BLaER1 (cell line): ENCODE measurements around the gene MRPS6.

Experiments
- H3K27ac ChIP-seq: shearing (Covaris generic); formaldehyde crosslinking; 2 replicates; pipeline ENCODE4 v1.8.1; 2022
- H3K27me3 ChIP-seq: shearing (Covaris generic); formaldehyde crosslinking; 2 replicates; pipeline ENCODE4 v1.8.1; 2022
- H3K36me3 ChIP-seq: shearing (Covaris generic); formaldehyde crosslinking; 2 replicates; pipeline ENCODE4 v1.8.1; 2022
- H3K4me1 ChIP-seq: shearing (Covaris generic); formaldehyde crosslinking; 2 replicates; pipeline ENCODE4 v1.8.1; 2022
- H3K4me2 ChIP-seq: shearing (Covaris generic); formaldehyde crosslinking; 2 replicates; pipeline ENCODE4 v1.8.1; 2022
- H3K4me3 ChIP-seq: shearing (Covaris generic); formaldehyde crosslinking; 2 replicates; pipeline ENCODE4 v1.8.1; 2022
- H3K9ac ChIP-seq: shearing (Covaris generic); formaldehyde crosslinking; 2 replicates; pipeline ENCODE4 v1.8.1; 2022
- H3K9me3 ChIP-seq: shearing (Covaris generic); formaldehyde crosslinking; 2 replicates; pipeline ENCODE4 v1.8.1; 2022
- H4K20me1 ChIP-seq: shearing (Covaris generic); formaldehyde crosslinking; 2 replicates; pipeline ENCODE4 v1.8.1; 2022
- Cebpa-rat ChIP-seq: shearing (Covaris generic); IDR thresholded peaks from 2 replicates; pipeline ENCODE4 v1.8.1; 2022

MRPS6 gene

DNA sequence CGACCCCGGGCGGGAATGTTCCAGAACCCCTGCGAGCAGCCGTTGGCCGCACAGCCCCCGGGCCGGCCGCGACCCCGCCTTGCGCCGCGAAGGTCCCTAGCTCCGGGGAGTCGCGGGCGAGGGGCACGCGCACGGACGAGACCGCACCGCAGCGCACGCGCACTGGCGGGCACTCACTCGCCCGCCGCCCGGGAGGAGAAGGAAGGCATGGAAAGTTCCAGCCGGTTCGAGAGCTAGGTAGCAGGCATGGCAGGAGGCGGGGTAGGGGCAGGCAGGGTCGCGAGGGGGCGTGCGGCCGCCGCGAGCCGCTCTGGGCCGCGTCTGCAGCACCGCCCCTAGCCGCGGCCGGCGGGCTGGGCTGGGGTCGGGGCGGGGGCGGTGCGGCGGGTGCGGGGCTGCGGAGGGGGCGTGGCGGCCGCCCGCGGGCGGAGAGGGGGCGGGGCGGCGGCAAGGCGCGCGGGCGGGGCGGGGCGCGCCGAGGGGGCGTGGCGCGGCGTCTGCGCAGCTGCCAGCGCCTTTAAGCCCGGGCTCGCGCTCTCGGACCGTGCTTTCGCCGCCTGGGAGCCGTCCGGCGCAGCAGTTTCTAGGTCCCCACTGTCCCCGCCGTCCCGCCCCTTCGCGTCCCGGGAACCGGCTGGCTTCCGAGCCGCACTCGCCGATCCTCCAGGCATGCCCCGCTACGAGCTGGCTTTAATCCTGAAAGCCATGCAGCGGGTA is at the start of gene MRPS6, which contains the start of gene SLC5A3:
MRPS6 (plus strand) TSS at position 547 of the 717 bp plus-strand sequence; CDS start at position 670, 123 bp downstream.
SLC5A3 (plus strand) TSS at position 547 of the 717 bp plus-strand sequence. CDS start 21,621 bp downstream, outside the sequence.
- Histone ChIP-seq H3K9me3 (no peaks in the 10 kb centered on the region), H3K27ac (peak within 1 kb of the TSS; percentile 86), H3K4me2 (peak within 1 kb of the TSS; percentile 97), H3K27me3 (no peaks in the 10 kb centered on the region), H4K20me1 (peaks cover 47% of the 10 kb centered on the region), H3K4me1 (peaks cover 45% of the 10 kb centered on the region), H3K36me3 (peaks cover 8% of the 10 kb centered on the region; the same call in 1 of the 2 replicates), H3K9ac (peak within 1 kb of the TSS; percentile 84), H3K4me3 (peak within 1 kb of the TSS; percentile 93)
- TF ChIP-seq Cebpa-rat, result no peak

- Histone ChIP-seq H3K4me2 (peak overlapping the region; percentile 57; the same call in 1 of the 2 replicates), H3K4me3 (no peak overlapping the region), H3K9ac (no peak overlapping the region), H3K27ac (peak overlapping the region; percentile 75; the same call in 1 of the 2 replicates), H4K20me1 (no peaks in the 10 kb centered on the region), H3K9me3 (peaks cover 12% of the 10 kb centered on the region), H3K27me3 (no peaks in the 10 kb centered on the region), H3K4me1 (peaks cover 56% of the 10 kb centered on the region), H3K36me3 (no peaks in the 10 kb centered on the region)
- TF ChIP-seq Cebpa-rat, result no peak
These were observed 49.5 kb upstream of the MRPS6 start for GRCh38 chr21:34023691-34024373.

GRCh38 chr21:34024374-34024693 is 49.0 kb upstream of the MRPS6 start:
- H3K36me3 ChIP-seq, result no peaks in the 10 kb centered on the region
- no peak overlapping the region for H3K4me2 ChIP-seq
- H3K9me3 ChIP-seq, result peaks cover 12% of the 10 kb centered on the region
- peaks cover 51% of the 10 kb centered on the region for H3K4me1 ChIP-seq
- no peak overlapping the region for H3K27ac ChIP-seq
- no peaks in the 10 kb centered on the region for H3K27me3 ChIP-seq
- TF ChIP-seq Cebpa-rat, result no peak
- no peak overlapping the region for H3K4me3 ChIP-seq
- H4K20me1 ChIP-seq, result no peaks in the 10 kb centered on the region
- H3K9ac ChIP-seq, result no peak overlapping the region

DNA sequence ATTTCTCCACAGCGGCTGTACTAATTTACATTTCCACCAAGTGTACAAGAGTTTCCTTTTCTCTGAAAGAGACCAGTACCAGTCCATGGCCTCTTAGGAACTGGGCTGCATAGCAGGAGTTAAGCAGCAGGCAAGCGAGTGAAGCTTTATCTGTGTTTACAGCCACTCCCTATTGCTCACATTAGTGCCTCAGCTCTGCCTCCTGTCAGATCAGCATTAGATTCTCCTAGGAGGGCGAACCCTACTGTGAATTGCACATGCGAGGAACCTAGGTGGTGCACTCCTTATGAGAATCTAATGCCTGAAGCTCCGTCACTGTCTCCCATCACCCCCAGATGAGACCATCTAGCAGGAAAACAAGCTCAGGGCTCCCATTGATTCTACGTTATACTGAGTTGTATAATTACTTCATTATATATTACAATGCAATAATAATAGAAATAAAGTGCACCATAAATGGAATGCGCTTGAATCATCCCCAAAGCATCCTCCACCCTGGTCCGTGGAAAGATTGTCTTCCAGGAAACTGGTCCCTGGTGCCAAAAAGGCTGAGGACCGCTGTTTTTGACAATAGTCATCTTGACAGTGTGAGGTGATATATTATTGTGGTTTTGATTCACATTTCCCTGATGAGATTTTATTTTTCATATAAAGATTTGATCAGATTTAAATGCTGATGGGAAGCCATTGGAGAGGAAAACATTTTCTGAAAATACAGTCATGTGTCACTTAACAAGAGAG is 45.5 kb upstream of the MRPS6 start:
- peaks cover 6% of the 10 kb centered on the region; the same call in 1 of the 2 replicates for H3K9me3 ChIP-seq
- H4K20me1 ChIP-seq, result no peaks in the 10 kb centered on the region
- peaks cover 15% of the 10 kb centered on the region for H3K4me1 ChIP-seq
- no peak for TF ChIP-seq Cebpa-rat
- no peak overlapping the region for H3K4me2 ChIP-seq
- no peaks in the 10 kb centered on the region for H3K36me3 ChIP-seq
- no peak overlapping the region for H3K4me3 ChIP-seq
- H3K27ac ChIP-seq, result no peak overlapping the region
- H3K9ac ChIP-seq, result no peak overlapping the region
- H3K27me3 ChIP-seq, result no peaks in the 10 kb centered on the region

DNA sequence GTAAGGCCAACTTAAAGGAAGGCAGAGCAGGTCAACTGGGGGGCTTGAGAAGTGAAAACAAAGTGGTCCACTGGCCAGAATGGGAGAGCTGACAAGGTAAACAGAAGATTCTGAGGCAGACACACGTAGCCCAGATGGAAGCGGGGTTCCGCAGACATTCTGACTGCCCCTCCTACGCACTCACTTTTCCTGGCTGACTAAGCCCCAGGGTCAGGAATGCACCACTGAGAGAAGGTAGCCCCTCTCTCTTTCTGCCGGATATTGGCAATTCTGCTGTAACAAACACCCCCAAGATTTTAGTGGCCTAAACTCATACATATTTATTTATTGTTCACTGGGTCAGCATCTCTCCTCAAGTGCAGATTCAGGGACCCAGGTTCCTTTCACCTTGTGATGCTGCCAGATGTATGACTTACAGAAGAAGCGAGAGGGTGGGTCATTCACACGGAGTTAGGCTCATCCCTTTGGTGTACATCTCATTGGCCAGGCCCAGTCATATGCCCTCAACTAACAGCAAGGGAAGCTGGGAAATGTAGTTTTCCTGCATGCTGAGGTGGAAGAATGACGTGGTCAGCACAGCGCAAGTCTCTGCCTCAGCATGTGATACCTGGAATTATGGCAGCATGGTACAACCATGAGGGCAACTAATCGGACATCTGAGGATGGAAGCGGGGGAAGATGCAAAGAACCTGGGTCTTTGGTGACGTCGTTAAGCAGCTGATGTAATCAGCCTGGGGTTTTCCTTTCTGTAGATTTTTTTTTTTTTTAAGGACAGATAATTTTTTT is 43.4 kb upstream of the MRPS6 start:
- Histone ChIP-seq H3K9me3 (peaks cover 6% of the 10 kb centered on the region; the same call in 1 of the 2 replicates), H3K36me3 (no peaks in the 10 kb centered on the region), H3K4me3 (no peak overlapping the region), H3K27me3 (no peaks in the 10 kb centered on the region), H3K4me1 (no peaks in the 10 kb centered on the region), H3K27ac (no peak overlapping the region), H3K4me2 (no peak overlapping the region), H3K9ac (no peak overlapping the region), H4K20me1 (no peaks in the 10 kb centered on the region)
- TF ChIP-seq Cebpa-rat, result no peak

GRCh38 chr21:34031835-34032370 is 41.5 kb upstream of the MRPS6 start:
- H3K27ac ChIP-seq, result no peak overlapping the region
- H4K20me1 ChIP-seq, result no peaks in the 10 kb centered on the region
- no peaks in the 10 kb centered on the region for H3K36me3 ChIP-seq
- no peak overlapping the region for H3K4me2 ChIP-seq
- H3K27me3 ChIP-seq, result no peaks in the 10 kb centered on the region
- TF ChIP-seq Cebpa-rat, result no peak
- H3K4me1 ChIP-seq, result no peaks in the 10 kb centered on the region
- no peak overlapping the region for H3K9ac ChIP-seq
- peaks cover 4% of the 10 kb centered on the region; the same call in 1 of the 2 replicates for H3K9me3 ChIP-seq
- no peak overlapping the region for H3K4me3 ChIP-seq

- Histone ChIP-seq H3K9ac (no peak overlapping the region), H3K27me3 (no peaks in the 10 kb centered on the region), H3K9me3 (no peaks in the 10 kb centered on the region; the same call in 1 of the 2 replicates), H3K36me3 (no peaks in the 10 kb centered on the region), H3K27ac (no peak overlapping the region), H3K4me1 (no peaks in the 10 kb centered on the region), H3K4me3 (no peak overlapping the region), H4K20me1 (no peaks in the 10 kb centered on the region), H3K4me2 (no peak overlapping the region)
- no peak for TF ChIP-seq Cebpa-rat
These were observed 38.9 kb upstream of the MRPS6 start for GRCh38 chr21:34034369-34035014.

- H3K36me3 ChIP-seq, result no peaks in the 10 kb centered on the region
- H3K9ac ChIP-seq, result no peak overlapping the region
- no peaks in the 10 kb centered on the region for H4K20me1 ChIP-seq
- H3K4me1 ChIP-seq, result no peaks in the 10 kb centered on the region
- no peak overlapping the region for H3K4me2 ChIP-seq
- no peak for TF ChIP-seq Cebpa-rat
- no peak overlapping the region for H3K4me3 ChIP-seq
- no peaks in the 10 kb centered on the region for H3K9me3 ChIP-seq
- H3K27ac ChIP-seq, result no peak overlapping the region
- H3K27me3 ChIP-seq, result no peaks in the 10 kb centered on the region
These were observed 37.6 kb upstream of the MRPS6 start for GRCh38 chr21:34035619-34036354.
